H1 (cell line): ENCODE measurements around the gene GARIN3. TPM values are rescaled to one million over a fixed set of nuclear protein-coding genes. Genes with fewer than 3 reads are reported as not detected.

Experiments
- CTCF ChIA-PET: fragments of 300-600 bp; sonication (Branson Sonifier 250); formaldehyde crosslinking; loops from one replicate; lab custom pipeline; 2021; ENCODE audit not compliant: partially characterized antibody; lab: Charles Lee
- POLR2A ChIA-PET: fragments of 300-600 bp; sonication (Branson Sonifier 250); formaldehyde crosslinking; loops from one replicate; lab custom pipeline; 2021; ENCODE audit warnings: inconsistent platforms; ENCODE audit not compliant: partially characterized antibody; lab: Charles Lee
- DNase-seq, 2 experiments: peaks; one replicate each; pipeline versions ENCODE4 v3.0.0 to v3.0.0-alpha.2; 2010 to 2022; ENCODE audit warnings: low spot score in 2 of 2, low read depth in 1 of 2, mixed read lengths in 1 of 2
- FAIRE-seq: peaks from 2 replicates; lab custom pipeline; 2011; peaks lifted over from hg19 to GRCh38; lab: Jason Lieb, UNC
- H2AFZ ChIP-seq: 2 replicates; pipeline ENCODE4 v1.8.1; 2012; ENCODE audit warnings: low read length, inconsistent platforms
- H2AK5ac ChIP-seq: 2 replicates; pipeline ENCODE4 v1.6.1; 2013; ENCODE audit warnings: low read depth, low read length
- H2BK120ac ChIP-seq: replicated peaks from 2 replicates; pipeline ENCODE3; 2013; ENCODE audit warnings: low read depth, low read length, inconsistent platforms
- H2BK12ac ChIP-seq: 2 replicates; pipeline ENCODE4 v1.6.1; 2013; ENCODE audit warnings: low read depth, low read length
- H2BK15ac ChIP-seq: 2 replicates; pipeline ENCODE4 v1.6.1; 2013; ENCODE audit warnings: low read length
- H2BK20ac ChIP-seq: 2 replicates; pipeline ENCODE4 v1.6.1; 2013; ENCODE audit warnings: low read length
- H2BK5ac ChIP-seq: 2 replicates; pipeline ENCODE4 v1.6.1; 2013; ENCODE audit warnings: low read depth, low read length
- H3K14ac ChIP-seq: 2 replicates; pipeline ENCODE4 v1.6.1; 2013; ENCODE audit warnings: inconsistent platforms; ENCODE audit not compliant: insufficient read length
- H3K18ac ChIP-seq: 2 replicates; pipeline ENCODE4 v1.6.1; 2013; ENCODE audit warnings: low read length; ENCODE audit errors: extremely low read depth
- H3K23ac ChIP-seq: 2 replicates; pipeline ENCODE4 v1.6.1; 2013; ENCODE audit warnings: inconsistent platforms; ENCODE audit not compliant: insufficient read length
- H3K23me2 ChIP-seq: 2 replicates; pipeline ENCODE4 v1.6.1; 2013; ENCODE audit warnings: low read depth, low read length
- H3K27ac ChIP-seq: 2 replicates; pipeline ENCODE4 v1.6.1; 2011; ENCODE audit warnings: low read depth, low read length, inconsistent platforms
- H3K27me3 ChIP-seq, 4 experiments: replicated peaks in 1 of 4; 1 replicate in 1 of 4; 2 replicates in 3 of 4; pipeline versions ENCODE4 v1.6.1 to v1.8.1; 2011 to 2013; ENCODE audit warnings: low read length in 3 of 4, mild to moderate bottlenecking in 3 of 4, inconsistent platforms in 2 of 4, mixed read lengths in 2 of 4, moderate library complexity in 1 of 4; ENCODE audit not compliant: control insufficient read depth in 3 of 4, insufficient read depth in 3 of 4; ENCODE audit errors: extremely low read depth in 1 of 4
- H3K36me3 ChIP-seq, 4 experiments: 2 replicates each; pipeline versions ENCODE4 v1.6.1 to v1.8.1; 2011 to 2013; ENCODE audit warnings: mild to moderate bottlenecking in 4 of 4, low read length in 3 of 4, moderate library complexity in 2 of 4, control low read depth in 1 of 4, inconsistent platforms in 1 of 4; ENCODE audit not compliant: insufficient read depth in 4 of 4, control insufficient read depth in 2 of 4
- H3K4ac ChIP-seq: replicated peaks from 2 replicates; pipeline ENCODE3; 2013; ENCODE audit warnings: low read length, low read depth, mixed read lengths, inconsistent platforms; ENCODE audit not compliant: insufficient read length
- H3K4me1 ChIP-seq, 4 experiments: replicated peaks in 1 of 4; 1 replicate in 1 of 4; 2 replicates in 3 of 4; pipeline versions ENCODE4 v1.6.1 to v1.8.1; 2011 to 2013; ENCODE audit warnings: low read length in 3 of 4, inconsistent platforms in 2 of 4, mixed read lengths in 1 of 4; ENCODE audit not compliant: insufficient read depth in 4 of 4, control insufficient read depth in 3 of 4
- H3K4me2 ChIP-seq, 2 experiments: 2 replicates each; pipeline versions ENCODE4 v1.6.1 to v1.8.1; 2011 to 2013; ENCODE audit warnings: low read depth in 2 of 2, low read length in 2 of 2, control low read depth in 1 of 2, inconsistent platforms in 1 of 2, mild to moderate bottlenecking in 1 of 2; ENCODE audit not compliant: insufficient read depth in 1 of 2
- H3K4me3 ChIP-seq, 4 experiments: fragments of 200-600, 300-600 bp in 1 of 4; sonication (generic), shearing (Covaris generic), sonication (Bioruptor Twin) in 1 of 4; 2 replicates each; pipeline versions ENCODE4 v1.5.1 to v1.8.1; 2011 to 2016; ENCODE audit warnings: low read length in 4 of 4, low read depth in 3 of 4, control low read depth in 2 of 4, inconsistent platforms in 2 of 4, mild to moderate bottlenecking in 2 of 4, mixed read lengths in 1 of 4, moderate library complexity in 1 of 4; ENCODE audit not compliant: insufficient read depth in 2 of 4; ENCODE audit errors: extremely low read depth in 1 of 4
- H3K56ac ChIP-seq: replicated peaks from 2 replicates; pipeline ENCODE3; 2013; ENCODE audit warnings: low read depth, mild to moderate bottlenecking, mixed read lengths, low read length, inconsistent platforms; ENCODE audit not compliant: insufficient read length
- H3K79me1 ChIP-seq: 2 replicates; pipeline ENCODE4 v1.6.1; 2013; ENCODE audit warnings: low read depth, low read length, control low read depth
- H3K79me2 ChIP-seq, 2 experiments: 2 replicates each; pipeline versions ENCODE4 v1.6.1 to v1.8.1; 2012 to 2013; ENCODE audit warnings: low read length in 2 of 2, mild to moderate bottlenecking in 2 of 2, inconsistent platforms in 1 of 2; ENCODE audit not compliant: insufficient read depth in 2 of 2, control insufficient read depth in 1 of 2
- H3K9ac ChIP-seq, 4 experiments: replicated peaks in 1 of 4; 1 replicate in 1 of 4; 2 replicates in 3 of 4; pipeline versions ENCODE4 v1.6.1 to v1.8.1; 2011 to 2013; ENCODE audit warnings: low read depth in 3 of 4, low read length in 3 of 4, control low read depth in 2 of 4, mild to moderate bottlenecking in 2 of 4, moderate library complexity in 2 of 4, inconsistent platforms in 1 of 4; ENCODE audit errors: extremely low read depth in 1 of 4
- H3K9me3 ChIP-seq, 2 experiments: 2 replicates each; pipeline versions ENCODE4 v1.6.1 to v1.8.1; 2012 to 2013; ENCODE audit warnings: mild to moderate bottlenecking in 2 of 2, moderate library complexity in 2 of 2, control low read depth in 1 of 2, inconsistent platforms in 1 of 2, low read depth in 1 of 2, low read length in 1 of 2, mixed read lengths in 1 of 2; ENCODE audit not compliant: insufficient read depth in 2 of 2
- H4K20me1 ChIP-seq, 2 experiments: replicated peaks in 1 of 2; 2 replicates each; pipeline versions ENCODE3 to v1.8.1; 2011 to 2013; ENCODE audit warnings: inconsistent platforms in 2 of 2, low read length in 2 of 2, mild to moderate bottlenecking in 1 of 2; ENCODE audit not compliant: insufficient read depth in 2 of 2, control insufficient read depth in 1 of 2
- H4K5ac ChIP-seq: 2 replicates; pipeline ENCODE4 v1.6.1; 2013; ENCODE audit warnings: low read length, low read depth, mixed read lengths, inconsistent platforms; ENCODE audit not compliant: insufficient read length
- H4K8ac ChIP-seq: 2 replicates; pipeline ENCODE4 v1.8.0; 2013; ENCODE audit warnings: mild to moderate bottlenecking, moderate library complexity, low read length, inconsistent platforms; ENCODE audit not compliant: insufficient read depth; ENCODE audit errors: extremely low read depth
- H4K91ac ChIP-seq: replicated peaks from 2 replicates; pipeline ENCODE3; 2013; ENCODE audit warnings: low read length, mixed read lengths, inconsistent platforms; ENCODE audit not compliant: insufficient read length
- BRCA1 ChIP-seq: IDR thresholded peaks from 2 replicates; pipeline ENCODE4 v1.6.1; 2012; ENCODE audit warnings: low read depth, low read length, improper control_type of control experiment
- CREB1 ChIP-seq: IDR thresholded peaks from 2 replicates; pipeline ENCODE4 v1.6.1; 2012; ENCODE audit warnings: inconsistent platforms
- JUND ChIP-seq: IDR thresholded peaks from 2 replicates; pipeline ENCODE4 v1.6.1; 2011; ENCODE audit warnings: mild to moderate bottlenecking, improper control_type of control experiment, low read length
- NANOG ChIP-seq: IDR thresholded peaks from 2 replicates; pipeline ENCODE4 v1.6.1; 2011; ENCODE audit warnings: low read length, low read depth, mild to moderate bottlenecking, inconsistent platforms; ENCODE audit not compliant: insufficient read depth, poor library complexity, severe bottlenecking
- NRF1 ChIP-seq: IDR thresholded peaks from 2 replicates; pipeline ENCODE4 v1.6.1; 2011; ENCODE audit warnings: mild to moderate bottlenecking, low read depth, low read length, improper control_type of control experiment
- RAD21 ChIP-seq, 2 experiments: IDR thresholded peaks in 1 of 2; conservative IDR thresholded peaks in 1 of 2; 2 replicates each; pipeline ENCODE4 v1.6.1; 2011; ENCODE audit warnings: low read depth in 2 of 2, low read length in 2 of 2, improper control_type of control experiment in 1 of 2, inconsistent platforms in 1 of 2, mild to moderate bottlenecking in 1 of 2, moderate library complexity in 1 of 2
- RFX5 ChIP-seq: IDR thresholded peaks from 2 replicates; pipeline ENCODE4 v1.6.1; 2011; ENCODE audit warnings: low read depth, low read length, improper control_type of control experiment, borderline replicate concordance
- RNF2 ChIP-seq: fragments of 200-900, 300-1000 bp; sonication (generic); IDR thresholded peaks from 2 replicates; pipeline ENCODE4 v1.7.1; 2016; ENCODE audit warnings: borderline replicate concordance, low read depth, mild to moderate bottlenecking, antibody characterized with exemption, low read length; ENCODE audit not compliant: poor library complexity, severe bottlenecking; ENCODE audit errors: missing control alignments
- TAF1 ChIP-seq: IDR thresholded peaks from 2 replicates; pipeline ENCODE4 v1.6.1; 2011; ENCODE audit warnings: mild to moderate bottlenecking, low read depth, low read length
- WGBS, 2 experiments: shearing (Covaris generic) in 1 of 2; methylation state at CpG; one replicate each; pipeline versions ENCODE4 v1.1.6 to v1.1.7; 2013 to 2015; ENCODE audit warnings: low lambda C conversion rate in 2 of 2, mixed read lengths in 2 of 2, inconsistent platforms in 1 of 2, low coverage in 1 of 2, missing lambda C conversion rate in 1 of 2; ENCODE audit not compliant: insufficient replicate concordance in 2 of 2, insufficient coverage in 1 of 2, insufficient read length in 1 of 2; ENCODE audit errors: extremely low coverage in 1 of 2, missing lambda C conversion rate in 1 of 2; 5-methylcytosine and 5-hydroxymethylcytosine counted together
- polyA plus RNA-seq, 7 experiments: library from polyadenylated mRNA; depleted of rRNA in 3 of 7; stranded (reverse) in 5 of 7; unstranded in 2 of 7; fragments of >200 nt in 5 of 7; fragments of 200-250 nt in 2 of 7; gene quantifications; 1 replicate in 5 of 7; 2 replicates in 1 of 7; 4 replicates in 1 of 7; pipeline versions ENCODE4 v1.2.1 to v1.2.3, GENCODE V29; 2011 to 2013; ENCODE audit warnings: missing spikeins in 2 of 7, mixed read lengths in 2 of 7
- total RNA-seq: library from RNA; stranded (reverse); fragmentation: NEBNext Ultra II Directional; extraction: Animal tissue kit (Norgen Biotek cat#: 25700); gene quantifications from 2 replicates; pipeline ENCODE4 v1.2.1, GENCODE V29; 2021

Gene GARIN3
- total and polyA plus RNA-seq, 2 of the 8 experiments (the other 6 are each of a cell fraction or from before 2014, with no cell fraction given), result not detected

DNA sequence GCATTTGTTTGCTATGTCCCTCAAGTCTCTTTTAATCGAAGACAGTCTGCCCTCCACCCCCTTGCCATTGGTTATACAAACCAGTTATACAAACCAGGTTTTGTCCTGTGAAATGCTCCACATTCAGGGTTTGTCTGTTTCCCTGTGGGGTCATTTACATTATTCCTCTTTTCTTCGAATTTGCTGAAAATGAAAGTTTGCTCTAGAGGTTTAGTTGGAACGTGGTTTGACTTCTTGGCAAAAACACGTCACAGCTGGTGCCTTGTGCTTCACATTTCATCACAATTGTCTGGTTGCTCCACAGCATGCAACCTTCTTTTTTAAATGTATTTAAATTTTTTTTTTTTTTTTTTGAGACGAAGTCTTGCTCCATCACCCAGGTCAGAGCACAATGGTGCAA lies 53.1 kb downstream of the GARIN3 start:
- Histone ChIP-seq H3K27me3 (no peaks in the 10 kb centered on the region), H4K8ac (no peak overlapping the region), H2AK5ac (no peak overlapping the region), H3K9me3 (no peaks in the 10 kb centered on the region), H2BK120ac (no peak overlapping the region), H3K4me3 (no peak overlapping the region), H3K79me1 (no peaks in the 10 kb centered on the region), H3K4ac (no peak overlapping the region), H3K4me2 (no peak overlapping the region), H2BK15ac (no peak overlapping the region), H3K79me2 (no peaks in the 10 kb centered on the region), H4K91ac (no peak overlapping the region), H3K23ac (no peak overlapping the region), H3K18ac (no peak overlapping the region), H4K5ac (no peak overlapping the region), H4K20me1 (no peaks in the 10 kb centered on the region), H2BK20ac (no peak overlapping the region), H3K36me3 (no peaks in the 10 kb centered on the region), H2BK12ac (no peak overlapping the region), H3K27ac (no peak overlapping the region), H3K23me2 (no peaks in the 10 kb centered on the region), H2AFZ (no peak overlapping the region), H3K9ac (no peak overlapping the region), H3K4me1 (no peaks in the 10 kb centered on the region), H3K56ac (no peak overlapping the region), H3K14ac (no peak overlapping the region), H2BK5ac (no peak overlapping the region)
- ChIA-PET CTCF (interaction anchor here (0.6 to 1.8 kb wide), 3 partner anchors 19 to 279 kb away, joined by 3 to 5 read pairs (median 3); no protein-coding TSS in a partner anchor), POLR2A (no interaction called here)
- FAIRE-seq (no peak), DNase-seq (no peak)
- WGBS, 2 experiments, result 93% methylated on average over 5 of the region's 5 CpGs; no CpG with 5 or more reads in 1 of the 2 experiments
- TF ChIP-seq TAF1 (no peak), CREB1 (no peak), RFX5 (no peak), RAD21 (IDR thresholded peaks at IDR 0.05 in 1 of 2, conservative IDR thresholded peaks at IDR 0.05 in 1 of 2; ENCODE audit: low read depth in 2 of 2, low read length in 2 of 2) (no peak), NRF1 (no peak), RNF2 (no peak), NANOG (no peak), BRCA1 (no peak), JUND (no peak)
